T-cell (primary cell): ENCODE results near the gene CD70. TPM values are rescaled to one million over a fixed set of nuclear protein-coding genes. Genes with fewer than 3 reads are reported as not detected.

Experiments
- ATAC-seq, 4 experiments: fragments of 200-7000 bp in 3 of 4; fragments of 150-1000 bp in 1 of 4; cut with Tn5 transposase; replicated peaks in 1 of 4; 1 replicate in 3 of 4; 2 replicates in 1 of 4; pipeline ENCODE4 v1.10.0; 2021; ENCODE audit warnings: moderate library complexity in 3 of 4, mild to moderate bottlenecking in 2 of 4, moderate number of reproducible peaks in 1 of 4
- CTCF ChIA-PET, 2 donors: fragments of 300-600 bp; sonication (Branson Sonifier 250); formaldehyde crosslinking; loops; one replicate each; lab custom pipeline; 2022; ENCODE audit warnings: antibody characterized with exemption in 2 of 2; lab: Charles Lee
- POLR2A ChIA-PET, 2 donors: fragments of 300-600 bp; sonication (Branson Sonifier 250); formaldehyde crosslinking; loops; one replicate each; lab custom pipeline; 2022; ENCODE audit warnings: antibody characterized with exemption in 2 of 2; lab: Charles Lee
- DNase-seq, 35 experiments: peaks; one replicate each; pipeline versions ENCODE4 v3.0.0 to v3.0.0-alpha.2; 2013 to 2023
- H3K27ac ChIP-seq: one replicate; pipeline ENCODE4 v1.5.1; 2013; ENCODE audit warnings: low read length
- H3K27me3 ChIP-seq, 2 experiments: replicated peaks in 1 of 2; 1 replicate in 1 of 2; 2 replicates in 1 of 2; pipeline versions ENCODE4 v1.6.1 to v1.7.0; 2013; ENCODE audit warnings: low read length in 1 of 2, mixed read lengths in 1 of 2; ENCODE audit not compliant: control insufficient read depth in 2 of 2, insufficient read depth in 2 of 2; ENCODE audit errors: extremely low read depth in 1 of 2
- H3K36me3 ChIP-seq, 2 donors: 1 replicate in 1 of 2; 2 replicates in 1 of 2; pipeline versions ENCODE4 v1.6.1 to v1.7.0; 2013; ENCODE audit warnings: low read length in 1 of 2; ENCODE audit not compliant: control insufficient read depth in 2 of 2, insufficient read depth in 1 of 2; ENCODE audit errors: extremely low read depth in 1 of 2
- H3K4me1 ChIP-seq, 2 experiments: 1 replicate in 1 of 2; 2 replicates in 1 of 2; pipeline versions ENCODE4 v1.6.1 to v1.7.0; 2013; ENCODE audit warnings: low read length in 2 of 2, mixed read lengths in 1 of 2; ENCODE audit not compliant: insufficient read depth in 2 of 2, control insufficient read depth in 1 of 2; ENCODE audit errors: extremely low read depth in 1 of 2
- H3K4me3 ChIP-seq, 2 donors: 1 replicate in 1 of 2; 2 replicates in 1 of 2; pipeline versions ENCODE4 v1.5.1 to v1.7.0; 2013; ENCODE audit warnings: mild to moderate bottlenecking in 2 of 2, low read length in 1 of 2, moderate library complexity in 1 of 2; ENCODE audit not compliant: control insufficient read depth in 1 of 2; ENCODE audit errors: extremely low read depth in 1 of 2
- H3K9me3 ChIP-seq: 2 replicates; pipeline ENCODE4 v1.7.0; 2013
- H3K27ac Mint-ChIP-seq, 2 donors: one replicate each; pipeline ENCODE4 v1.8.0; 2020 to 2021; ENCODE audit warnings: mild to moderate bottlenecking in 2 of 2, mixed read lengths in 2 of 2
- H3K27me3 Mint-ChIP-seq, 2 donors: one replicate each; pipeline ENCODE4 v1.8.0; 2021 to 2022; ENCODE audit warnings: mixed read lengths in 2 of 2
- H3K36me3 Mint-ChIP-seq: one replicate; pipeline ENCODE4 v1.8.0; 2021; ENCODE audit warnings: mixed read lengths
- H3K4me1 Mint-ChIP-seq, 3 donors: one replicate each; pipeline ENCODE4 v1.8.0; 2020 to 2022; ENCODE audit warnings: mixed read lengths in 3 of 3, mild to moderate bottlenecking in 1 of 3
- H3K4me3 Mint-ChIP-seq, 3 donors: one replicate each; pipeline ENCODE4 v1.8.0; 2020 to 2022; ENCODE audit warnings: mild to moderate bottlenecking in 3 of 3, mixed read lengths in 3 of 3, moderate library complexity in 3 of 3
- H3K9me3 Mint-ChIP-seq, 3 donors: one replicate each; pipeline ENCODE4 v1.8.0; 2020 to 2022; ENCODE audit warnings: mixed read lengths in 3 of 3
- WGBS: methylation state at CpG from one replicate; pipeline ENCODE4 v1.1.5; 2013; ENCODE audit warnings: missing lambda C conversion rate; ENCODE audit not compliant: insufficient coverage; 5-methylcytosine and 5-hydroxymethylcytosine counted together
- total RNA-seq, 35 experiments: library from RNA in 6 of 35; stranded (reverse) in 6 of 35; fragments of 120-200 nt in 1 of 35; gene quantifications; one replicate each; pipeline versions ENCODE4 v1.2.1 to v1.2.4 and lab custom pipeline; 2013 to 2026

Gene CD70
- total RNA-seq, 5 donors from 2014 or later (not counting 1 experiment from before 2014, with no cell fraction given) = 1.9 to 4.3 (median 2.0) TPM

DNA sequence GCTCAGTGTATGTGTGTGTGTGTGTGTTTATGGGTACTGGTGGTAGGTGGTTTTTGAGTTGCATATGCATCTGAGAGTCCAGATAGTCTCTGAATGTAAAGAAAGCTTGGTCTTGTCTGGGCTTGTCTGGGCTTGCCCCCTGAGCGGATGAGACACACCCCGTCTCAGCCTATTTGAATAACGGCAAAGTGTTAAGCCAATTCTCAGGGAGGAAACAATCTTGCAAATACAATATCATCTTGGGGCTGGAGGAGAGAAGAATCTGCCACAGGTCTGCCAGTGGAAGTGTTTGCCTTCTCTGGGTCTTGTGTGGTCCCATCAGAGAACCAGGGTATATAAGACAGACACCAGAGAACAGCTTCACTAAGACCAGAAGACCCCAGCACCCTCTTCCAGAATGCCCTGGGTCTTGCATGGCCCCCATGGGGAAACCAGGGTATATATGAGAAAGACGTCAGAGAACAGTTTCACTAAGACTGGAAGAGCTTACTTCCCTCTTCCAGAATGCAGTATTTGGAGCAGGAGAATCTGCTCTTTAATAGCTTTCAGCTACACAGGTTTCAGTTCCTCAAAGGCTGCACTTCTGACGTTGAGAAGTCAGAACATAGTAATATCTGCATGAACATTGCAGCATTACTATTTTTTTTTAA is 13.3 kb downstream of the CD70 start:
- H3K27me3 ChIP-seq = peaks cover under 1 to 2% of the 10 kb centered on the region in 2 experiments
- ATAC-seq (peak in 2 of 4 experiments; percentile 61 to 79), DNase-seq (no peak)
- no peaks in the 10 kb centered on the region for H3K9me3 Mint-ChIP-seq
- no peak overlapping the region for H3K27ac Mint-ChIP-seq
- H3K36me3 Mint-ChIP-seq = no peaks in the 10 kb centered on the region
- H3K9me3 ChIP-seq = no peaks in the 10 kb centered on the region
- 100% methylated on average over 1 of the region's 5 CpGs for WGBS
- ChIA-PET CTCF (no interaction called here), POLR2A (no interaction called here)
- H3K36me3 ChIP-seq = no peaks in the 10 kb centered on the region
- no peak overlapping the region for H3K4me3 ChIP-seq
- no peak overlapping the region for H3K4me3 Mint-ChIP-seq
- H3K27ac ChIP-seq = no peak overlapping the region
- H3K4me1 ChIP-seq = peaks cover 0 to 2% of the 10 kb centered on the region in 2 experiments
- H3K4me1 Mint-ChIP-seq = peaks cover 0 to 4% (median 2%) of the 10 kb centered on the region in 3 donors
- peaks cover under 1 to 3% of the 10 kb centered on the region in 2 donors for H3K27me3 Mint-ChIP-seq

DNA sequence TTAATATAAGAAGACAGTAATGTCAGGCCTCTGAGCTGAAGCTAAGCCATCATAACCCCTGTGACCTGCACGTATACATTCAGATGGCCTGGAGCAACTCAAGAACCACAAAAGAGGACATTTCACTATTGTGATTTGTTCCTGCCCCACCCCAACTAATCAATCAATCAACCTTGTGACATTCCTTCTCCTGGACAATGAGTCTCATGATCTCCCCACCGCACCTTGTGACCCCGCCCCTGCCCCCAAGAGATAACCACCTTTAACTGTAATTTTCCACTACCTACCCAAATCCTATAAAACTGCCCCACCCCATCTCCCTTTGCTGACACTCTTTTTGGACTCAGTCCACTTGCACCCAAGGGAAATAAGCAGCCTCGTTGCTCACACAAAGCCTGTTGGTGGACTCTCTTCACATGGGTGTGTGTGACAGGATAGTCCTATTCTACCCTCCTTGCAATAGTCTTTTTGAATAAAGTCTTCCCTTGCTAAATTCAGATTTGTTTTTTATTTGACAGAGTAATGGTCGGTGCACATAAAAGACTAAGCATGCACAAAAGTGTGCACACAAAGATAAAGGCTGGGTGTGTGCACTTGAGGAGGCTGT is 14.0 kb downstream of the CD70 start:
- Histone ChIP-seq H3K36me3 (no peaks in the 10 kb centered on the region), H3K9me3 (no peaks in the 10 kb centered on the region), H3K27me3 (peaks cover 2 to 6% of the 10 kb centered on the region in 2 experiments), H3K27ac (no peak overlapping the region), H3K4me1 (peaks cover 0 to 2% of the 10 kb centered on the region in 2 experiments), H3K4me3 (no peak overlapping the region)
- H3K27me3 Mint-ChIP-seq = peaks cover 5 to 7% of the 10 kb centered on the region in 2 donors
- CTCF ChIA-PET = no interaction called here
- DNase-seq = no peak
- H3K36me3 Mint-ChIP-seq = no peaks in the 10 kb centered on the region
- H3K9me3 Mint-ChIP-seq = no peaks in the 10 kb centered on the region
- no peak overlapping the region for H3K4me3 Mint-ChIP-seq
- 92% methylated on average over 4 of the region's 5 CpGs for WGBS
- no peak for ATAC-seq
- no peak overlapping the region for H3K27ac Mint-ChIP-seq
- H3K4me1 Mint-ChIP-seq = peaks cover 0 to 4% (median 2%) of the 10 kb centered on the region in 3 donors
- POLR2A ChIA-PET = no interaction called here

DNA sequence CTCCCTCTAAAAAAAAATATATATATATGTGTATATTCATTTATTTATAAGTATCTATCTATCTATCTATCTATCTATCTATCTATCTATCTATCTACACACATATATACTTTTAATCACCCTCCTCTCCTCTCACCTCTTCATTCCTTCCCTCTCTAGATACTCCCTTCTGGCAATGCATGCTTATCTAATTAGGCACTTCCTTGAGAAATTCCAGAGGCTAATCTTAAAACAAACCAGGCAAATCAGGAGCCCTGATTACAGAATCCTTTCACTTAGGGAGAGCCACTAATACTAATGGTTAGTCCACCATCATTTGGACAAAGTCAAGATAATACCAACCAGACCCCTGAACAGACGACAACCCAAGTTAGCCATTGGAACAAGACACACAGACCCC is 17.6 kb downstream of the CD70 start:
- POLR2A ChIA-PET = no interaction called here
- Histone ChIP-seq H3K36me3 (no peaks in the 10 kb centered on the region), H3K4me1 (peaks cover 0 to 2% of the 10 kb centered on the region in 2 experiments), H3K9me3 (no peaks in the 10 kb centered on the region), H3K27me3 (peaks cover 4 to 6% of the 10 kb centered on the region in 2 experiments), H3K27ac (no peak overlapping the region), H3K4me3 (no peak overlapping the region)
- ATAC-seq (no peak), DNase-seq (no peak)
- peaks cover 0 to 4% (median 0%) of the 10 kb centered on the region in 3 donors for H3K9me3 Mint-ChIP-seq
- CTCF ChIA-PET = no interaction called here
- H3K4me3 Mint-ChIP-seq = no peak overlapping the region
- H3K36me3 Mint-ChIP-seq = no peaks in the 10 kb centered on the region
- H3K4me1 Mint-ChIP-seq = peaks cover 0 to 4% (median 2%) of the 10 kb centered on the region in 3 donors
- WGBS = no CpG with 5 or more reads among the region's 1 CpG
- no peak overlapping the region for H3K27ac Mint-ChIP-seq
- H3K27me3 Mint-ChIP-seq = peaks cover 16 to 23% of the 10 kb centered on the region in 2 donors

DNA sequence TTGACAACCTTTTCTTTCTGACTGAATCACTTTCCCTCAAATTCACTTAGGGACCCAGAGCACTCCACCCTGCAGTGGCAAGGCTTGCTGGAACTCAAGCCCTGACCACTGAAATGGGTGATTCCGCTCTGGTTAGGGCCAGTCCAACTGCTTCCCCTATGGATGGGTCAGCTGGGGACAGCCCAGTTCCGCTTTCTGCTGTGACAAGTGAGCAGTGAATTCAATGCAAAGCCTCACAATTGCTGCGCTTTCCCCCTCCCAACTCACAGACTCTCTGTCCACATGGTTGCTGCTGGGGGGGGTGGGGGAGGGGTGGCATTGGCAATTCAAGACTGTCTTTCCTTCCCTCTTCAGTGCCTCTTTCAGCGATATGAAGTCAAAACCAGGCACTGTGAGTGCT is 18.7 kb downstream of the CD70 start:
- Histone ChIP-seq H3K27ac (no peak overlapping the region), H3K4me3 (no peak overlapping the region), H3K36me3 (no peaks in the 10 kb centered on the region), H3K9me3 (no peaks in the 10 kb centered on the region), H3K4me1 (no peaks in the 10 kb centered on the region), H3K27me3 (peaks cover 4 to 6% of the 10 kb centered on the region in 2 experiments)
- H3K36me3 Mint-ChIP-seq = no peaks in the 10 kb centered on the region
- peaks cover 0 to 4% (median 0%) of the 10 kb centered on the region in 3 donors for H3K9me3 Mint-ChIP-seq
- peaks cover 19 to 26% of the 10 kb centered on the region in 2 donors for H3K27me3 Mint-ChIP-seq
- CTCF ChIA-PET = interaction anchor here in 1 of 2 donors (0.6 kb wide), 1 partner anchor 123 kb away, joined by 6 read pairs; no protein-coding TSS in a partner anchor
- DNase-seq (peak in 1 of 35 experiments; percentile 26), ATAC-seq (no peak)
- 45% methylated on average over 2 of the region's 4 CpGs for WGBS
- POLR2A ChIA-PET = no interaction called here
- H3K27ac Mint-ChIP-seq = no peak overlapping the region
- H3K4me3 Mint-ChIP-seq = no peak overlapping the region
- H3K4me1 Mint-ChIP-seq = no peaks in the 10 kb centered on the region

- H3K9me3 ChIP-seq = no peaks in the 10 kb centered on the region
- H3K4me3 ChIP-seq = no peak overlapping the region
- H3K36me3 ChIP-seq = no peaks in the 10 kb centered on the region
- DNase-seq (no peak), ATAC-seq (no peak)
- H3K36me3 Mint-ChIP-seq = no peaks in the 10 kb centered on the region
- H3K4me3 Mint-ChIP-seq = no peak overlapping the region
- CTCF ChIA-PET = no interaction called here
- peaks cover 4 to 6% of the 10 kb centered on the region in 2 experiments for H3K27me3 ChIP-seq
- POLR2A ChIA-PET = no interaction called here
- peaks cover 0 to 7% (median 0%) of the 10 kb centered on the region in 3 donors for H3K9me3 Mint-ChIP-seq
- no peak overlapping the region for H3K27ac ChIP-seq
- H3K27me3 Mint-ChIP-seq = peaks cover 19 to 26% of the 10 kb centered on the region in 2 donors
- no peak overlapping the region for H3K27ac Mint-ChIP-seq
- no peaks in the 10 kb centered on the region for H3K4me1 Mint-ChIP-seq
- H3K4me1 ChIP-seq = no peaks in the 10 kb centered on the region
These were observed 19.8 kb downstream of the CD70 start for GRCh38 chr19:6571167-6571566.

DNA sequence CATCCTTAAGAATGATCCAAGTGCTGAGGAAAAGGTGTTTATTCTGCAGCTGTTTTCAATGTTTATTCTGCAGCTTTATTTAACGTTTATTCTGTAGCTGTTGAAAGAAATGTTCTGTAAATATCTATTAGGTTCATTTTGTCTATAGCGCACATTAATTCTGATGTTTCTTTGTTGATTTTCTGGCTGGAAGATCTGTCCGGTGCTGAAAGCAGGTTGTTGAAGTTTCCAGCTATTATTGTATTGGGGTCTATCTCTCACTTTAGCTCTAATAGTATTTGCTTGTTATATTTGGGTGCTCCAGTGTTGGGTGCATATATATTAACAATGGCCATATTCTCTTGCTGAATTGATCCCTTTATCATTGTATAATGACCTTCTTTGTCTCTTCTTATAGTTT is 20.2 kb downstream of the CD70 start:
- ATAC-seq (no peak), DNase-seq (no peak)
- Histone ChIP-seq H3K4me1 (no peaks in the 10 kb centered on the region), H3K27me3 (peaks cover 4 to 6% of the 10 kb centered on the region in 2 experiments), H3K27ac (no peak overlapping the region), H3K4me3 (no peak overlapping the region), H3K36me3 (no peaks in the 10 kb centered on the region), H3K9me3 (no peaks in the 10 kb centered on the region)
- peaks cover 0 to 7% (median 0%) of the 10 kb centered on the region in 3 donors for H3K9me3 Mint-ChIP-seq
- no peak overlapping the region for H3K4me3 Mint-ChIP-seq
- no CpG with 5 or more reads among the region's 3 CpGs for WGBS
- ChIA-PET CTCF (no interaction called here), POLR2A (no interaction called here)
- H3K27ac Mint-ChIP-seq = no peak overlapping the region
- H3K4me1 Mint-ChIP-seq = no peaks in the 10 kb centered on the region
- H3K27me3 Mint-ChIP-seq = peaks cover 19 to 26% of the 10 kb centered on the region in 2 donors
- H3K36me3 Mint-ChIP-seq = no peaks in the 10 kb centered on the region
